Astrocyte of the spinal cord (primary cell): Measurements from ENCODE around the gene NEU1.

ENCODE experiments used
- DNase-seq: peaks from one replicate; pipeline ENCODE4 v3.0.0; 2011; ENCODE audit warnings: low read depth, low spot score
- H3K4me3 ChIP-seq: 2 replicates; pipeline ENCODE4 v1.5.1; 2011; ENCODE audit warnings: low read depth, mild to moderate bottlenecking, low read length, moderate library complexity
- in situ Hi-C: cut with HindIII; loops from 2 replicates; pipeline ENCODE4 v1.10.0; 2017; ENCODE audit warnings: low sequenced_read_pairs
- TF ChIP-seq, protein P1 (sequence below): IDR thresholded peaks from 2 replicates; pipeline ENCODE4 v1.5.1; 2012; ENCODE audit warnings: low read depth, mild to moderate bottlenecking, low read length, inconsistent platforms

Gene NEU1

DNA sequence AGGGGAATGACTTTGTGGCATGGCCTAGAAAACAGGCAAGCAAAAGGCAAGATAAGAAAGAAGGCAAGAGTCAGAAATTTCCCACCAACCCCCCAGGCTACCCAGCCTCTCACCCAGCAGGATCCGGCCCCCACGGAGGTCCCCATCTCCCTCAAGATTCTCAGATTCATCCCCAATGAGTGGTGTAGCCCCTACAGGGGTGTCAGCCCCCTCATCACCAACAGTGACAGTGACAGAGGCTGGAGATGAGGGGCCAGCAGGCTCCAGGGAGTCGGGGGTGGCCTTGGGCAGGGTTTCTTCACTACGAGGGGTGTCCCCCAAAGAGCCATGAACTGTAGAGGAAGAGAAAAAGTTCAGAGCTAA, 33.9 kb upstream of the NEU1 start:
- DNase-seq, result no peak
- TF ChIP-seq, protein P1, sequence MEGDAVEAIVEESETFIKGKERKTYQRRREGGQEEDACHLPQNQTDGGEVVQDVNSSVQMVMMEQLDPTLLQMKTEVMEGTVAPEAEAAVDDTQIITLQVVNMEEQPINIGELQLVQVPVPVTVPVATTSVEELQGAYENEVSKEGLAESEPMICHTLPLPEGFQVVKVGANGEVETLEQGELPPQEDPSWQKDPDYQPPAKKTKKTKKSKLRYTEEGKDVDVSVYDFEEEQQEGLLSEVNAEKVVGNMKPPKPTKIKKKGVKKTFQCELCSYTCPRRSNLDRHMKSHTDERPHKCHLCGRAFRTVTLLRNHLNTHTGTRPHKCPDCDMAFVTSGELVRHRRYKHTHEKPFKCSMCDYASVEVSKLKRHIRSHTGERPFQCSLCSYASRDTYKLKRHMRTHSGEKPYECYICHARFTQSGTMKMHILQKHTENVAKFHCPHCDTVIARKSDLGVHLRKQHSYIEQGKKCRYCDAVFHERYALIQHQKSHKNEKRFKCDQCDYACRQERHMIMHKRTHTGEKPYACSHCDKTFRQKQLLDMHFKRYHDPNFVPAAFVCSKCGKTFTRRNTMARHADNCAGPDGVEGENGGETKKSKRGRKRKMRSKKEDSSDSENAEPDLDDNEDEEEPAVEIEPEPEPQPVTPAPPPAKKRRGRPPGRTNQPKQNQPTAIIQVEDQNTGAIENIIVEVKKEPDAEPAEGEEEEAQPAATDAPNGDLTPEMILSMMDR, result no peak
- H3K4me3 ChIP-seq, result peak overlapping the region; percentile 92
- in situ Hi-C loops, result no loop called here

DNA sequence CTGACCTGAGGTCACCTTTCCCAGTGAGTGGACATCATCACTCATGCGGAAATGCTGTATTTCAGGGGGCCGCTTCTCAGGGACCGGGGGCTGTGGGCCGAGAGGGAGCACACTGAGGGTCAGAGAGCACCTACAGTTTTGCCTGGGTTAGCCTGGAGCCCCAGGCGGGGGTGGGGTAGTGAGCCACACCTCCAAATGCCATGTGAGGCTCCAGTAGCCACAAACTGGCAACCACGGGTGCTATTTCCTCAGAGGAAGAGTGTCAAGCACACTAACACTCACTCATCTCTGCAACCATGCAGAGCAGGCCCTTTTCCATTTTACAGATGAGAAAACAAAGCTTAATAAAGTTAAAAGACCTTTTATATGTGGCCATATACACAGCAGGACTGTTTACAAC, 30.2 kb upstream of the NEU1 start:
- H3K4me3 ChIP-seq, result no peak overlapping the region
- TF ChIP-seq, protein P1, result no peak
- no peak for DNase-seq
- in situ Hi-C loops, result no loop called here

DNA sequence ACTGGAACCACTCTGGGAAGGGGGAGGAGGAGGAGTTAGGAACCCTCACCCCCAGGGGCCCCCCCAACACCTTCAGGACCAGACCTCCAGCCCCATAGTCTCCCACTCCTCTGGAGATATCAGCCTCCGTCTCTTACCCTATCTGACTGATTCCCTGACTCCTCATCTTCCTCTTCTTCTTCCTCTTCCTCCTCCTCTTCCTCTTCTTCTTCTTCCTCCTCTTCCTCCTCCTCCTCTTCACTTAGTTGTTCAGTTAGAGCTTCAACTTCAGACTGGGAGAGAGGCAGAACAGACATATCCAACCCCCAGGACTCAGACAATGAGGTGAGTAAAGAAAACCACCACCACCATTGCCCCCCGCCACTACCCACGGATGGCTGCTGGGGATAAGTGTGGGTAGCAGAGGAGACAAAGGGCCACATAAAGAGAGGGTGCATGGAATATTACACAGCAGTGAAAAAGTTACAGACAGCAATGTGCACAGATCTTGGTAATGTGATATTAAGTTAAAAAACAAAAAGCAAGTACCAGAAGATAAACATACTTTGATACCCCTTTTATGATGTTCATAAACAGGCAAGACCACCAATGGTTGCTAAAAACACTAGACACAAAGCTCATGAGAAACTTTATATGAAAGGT, 26.8 kb upstream of the NEU1 start:
- TF ChIP-seq, protein P1, result no peak
- in situ Hi-C loops, result no loop called here
- H3K4me3 ChIP-seq, result no peak overlapping the region
- no peak for DNase-seq

DNA sequence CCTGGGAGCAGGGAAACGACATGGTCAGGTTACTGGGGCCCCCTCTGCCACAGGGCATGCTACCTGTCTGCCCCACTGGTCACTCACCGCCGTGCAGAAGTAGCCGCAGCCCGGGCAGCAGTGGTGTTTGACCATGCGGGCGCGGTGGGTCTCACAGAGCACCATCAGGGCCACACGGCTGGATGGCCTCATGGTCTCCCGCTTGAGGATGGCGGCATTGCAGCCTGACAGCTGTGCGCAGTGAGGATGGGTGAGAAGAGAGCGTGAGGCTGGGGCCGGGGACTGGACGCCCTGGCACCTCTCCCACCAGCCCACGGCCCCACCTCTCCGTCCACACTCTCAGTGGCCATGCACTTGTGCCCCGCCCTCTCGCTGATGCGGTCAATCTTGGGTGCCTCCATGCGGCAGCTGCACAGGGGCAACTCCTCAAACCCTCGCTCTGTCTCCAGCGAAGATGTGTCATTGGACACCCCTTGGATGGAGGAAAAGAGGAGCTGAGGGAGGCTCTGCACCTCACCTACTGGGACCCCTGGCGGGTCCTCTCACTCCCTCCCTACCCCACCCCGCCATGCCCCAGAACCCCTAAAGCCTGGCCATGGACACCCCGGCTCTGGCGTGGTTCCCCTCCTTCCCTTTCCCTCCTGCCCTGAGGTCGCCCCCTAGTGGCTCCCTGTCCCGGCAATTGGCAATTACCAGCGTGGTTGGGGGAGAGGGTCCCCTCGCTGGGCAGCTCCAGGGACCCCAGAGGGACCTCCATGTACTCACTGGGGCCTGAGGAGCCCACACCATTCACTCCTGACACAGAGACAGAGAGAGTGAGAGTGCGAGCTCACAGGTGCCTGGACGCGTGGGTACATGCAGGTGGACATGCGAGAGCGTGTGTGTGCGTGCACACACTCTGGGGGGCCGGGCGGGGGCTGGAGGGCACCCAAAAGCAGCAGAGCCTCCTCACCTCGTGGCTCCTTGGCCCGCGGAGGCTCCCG, 25.9 kb upstream of the NEU1 start:
- TF ChIP-seq, protein P1, result peak; percentile 82
- DNase-seq, result no peak
- H3K4me3 ChIP-seq, result no peak overlapping the region
- in situ Hi-C loops, result no loop called here

DNA sequence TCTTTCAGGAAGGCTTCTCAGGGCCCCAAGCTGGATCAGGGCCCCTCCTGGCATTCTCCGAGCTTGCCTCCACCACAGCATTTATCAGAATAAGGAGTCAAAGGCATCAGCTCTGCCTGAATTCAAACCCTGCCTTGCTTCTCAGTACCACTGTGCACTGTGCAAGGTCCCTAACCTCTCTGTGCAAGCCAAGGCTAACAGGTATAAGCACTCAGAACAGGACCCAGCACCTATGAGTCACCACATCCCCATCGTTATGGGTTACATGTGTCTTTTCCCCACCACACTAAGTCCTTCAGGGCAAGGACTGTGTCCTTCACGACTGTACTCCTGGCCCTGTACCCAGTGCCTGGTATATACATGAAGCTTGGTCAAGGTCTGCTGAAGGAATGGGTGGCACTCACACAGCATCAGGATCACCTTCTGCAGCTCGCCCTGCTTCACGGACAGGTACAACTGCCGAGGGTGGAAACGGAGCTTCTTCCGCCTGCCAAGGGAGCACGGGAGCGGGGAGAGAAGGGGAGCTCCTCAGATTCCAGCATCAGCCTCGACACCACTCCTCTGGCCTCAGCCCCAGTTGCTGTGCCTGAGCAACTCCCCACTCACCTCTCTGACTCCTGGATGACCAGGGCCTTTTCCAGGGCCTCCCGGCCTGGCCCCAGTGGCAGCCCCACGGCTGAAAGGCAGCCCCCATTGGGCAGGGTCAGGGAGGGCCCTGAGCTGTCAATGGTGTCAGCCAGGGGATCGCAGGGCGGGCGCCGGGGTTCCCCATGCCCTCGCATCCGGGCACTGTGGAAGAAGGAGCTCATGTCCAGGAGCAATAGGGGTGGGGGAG, 24.8 kb upstream of the NEU1 start:
- in situ Hi-C loops, result no loop called here

More for the DNA sequence above, 24.8 kb upstream of the NEU1 start:
- DNase-seq, result no peak
- TF ChIP-seq, protein P1, result no peak
- no peak overlapping the region for H3K4me3 ChIP-seq
